NT2/D1 (cell line): Measurements from ENCODE around the gene UMAD1.

Source experiments
- SUZ12 ChIP-seq: IDR thresholded peaks from 2 replicates; pipeline ENCODE4 v1.6.1; 2011; ENCODE audit not compliant: insufficient read length, insufficient read depth; ENCODE audit errors: extremely low read depth
- YY1 ChIP-seq: IDR thresholded peaks from 2 replicates; pipeline ENCODE4 v1.6.1; 2011; ENCODE audit not compliant: insufficient read length, insufficient read depth
- ZNF274 ChIP-seq: IDR thresholded peaks from 2 replicates; pipeline ENCODE4 v1.6.1; 2011; ENCODE audit warnings: mild to moderate bottlenecking, low read depth, low read length

DNA sequence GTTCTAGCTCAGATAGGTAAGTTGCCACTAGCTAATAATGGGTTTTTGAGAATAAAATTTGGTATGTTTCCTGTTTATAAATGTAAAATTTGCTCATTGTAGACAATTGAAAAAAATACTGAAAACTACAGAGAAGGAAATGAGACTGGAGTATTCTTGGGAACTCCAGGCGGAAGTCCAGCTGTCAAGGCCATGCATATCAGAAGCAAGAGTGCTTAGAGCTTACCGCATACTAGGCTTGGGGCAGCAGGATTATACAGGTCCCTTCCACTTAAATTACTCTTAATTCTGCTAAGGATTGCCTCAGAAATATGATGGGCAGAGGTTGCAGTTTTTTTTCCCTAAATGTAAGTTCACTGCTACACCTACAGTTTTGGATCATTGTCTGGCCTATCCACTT is 26.6 kb downstream of the UMAD1 start:
- TF ChIP-seq ZNF274 (no peak), YY1 (no peak), SUZ12 (no peak)
